WTC11 (cell line): Measurements from ENCODE around the gene TMEM127. TPM values are rescaled to one million over a fixed set of nuclear protein-coding genes. Genes with fewer than 3 reads are reported as not detected.

ENCODE experiments used
- ATAC-seq: fragments of 200-7000 bp; cut with Tn5 transposase; 2 replicates; pipeline ENCODE4 v1.10.0; 2021; ENCODE audit warnings: mild to moderate bottlenecking, moderate library complexity
- CTCF ChIA-PET: fragments of 300-600 bp; sonication (Branson Sonifier 250); formaldehyde crosslinking; loops from one replicate; lab custom pipeline; 2021; ENCODE audit warnings: antibody characterized with exemption; lab: Charles Lee
- POLR2A ChIA-PET: fragments of 350-600 bp; sonication (Branson Sonifier 250); formaldehyde crosslinking; loops from one replicate; lab custom pipeline; 2021; ENCODE audit warnings: antibody characterized with exemption; lab: Charles Lee
- DNase-seq: peaks from one replicate; pipeline ENCODE4 v3.0.0; 2021; ENCODE audit warnings: low spot score
- H3K27ac Mint-ChIP-seq: 2 replicates; pipeline ENCODE4 v1.8.0; 2021; ENCODE audit warnings: mixed read lengths
- H3K27me3 Mint-ChIP-seq: 2 replicates; pipeline ENCODE4 v1.8.0; 2021; ENCODE audit warnings: low read depth, mild to moderate bottlenecking, moderate library complexity, mixed read lengths
- H3K36me3 Mint-ChIP-seq: 2 replicates; pipeline ENCODE4 v1.8.0; 2021; ENCODE audit warnings: mixed read lengths
- H3K4me1 Mint-ChIP-seq: 2 replicates; pipeline ENCODE4 v1.8.0; 2022; ENCODE audit warnings: mixed read lengths
- H3K4me3 Mint-ChIP-seq: 2 replicates; pipeline ENCODE4 v1.8.0; 2021; ENCODE audit warnings: mild to moderate bottlenecking, moderate library complexity, mixed read lengths
- H3K9me3 Mint-ChIP-seq: 2 replicates; pipeline ENCODE4 v1.8.0; 2021; ENCODE audit warnings: mixed read lengths
- ESRRA ChIP-seq: sonication (generic); formaldehyde crosslinking; IDR thresholded peaks from 2 replicates; pipeline ENCODE4 v1.8.1; 2022; ENCODE audit warnings: mild to moderate bottlenecking, missing genetic modification reagents, borderline replicate concordance
- ETV6 ChIP-seq: sonication (generic); formaldehyde crosslinking; IDR thresholded peaks from 2 replicates; pipeline ENCODE4 v1.8.1; 2022; ENCODE audit warnings: mild to moderate bottlenecking, missing genetic modification reagents
- HMGA2 ChIP-seq: fragments of 250-450 bp; sonication (Bioruptor Pico); IDR thresholded peaks from 2 replicates; pipeline ENCODE4 v1.4.0; 2021; ENCODE audit warnings: mild to moderate bottlenecking, moderate library complexity
- MXD4 ChIP-seq: fragments of 250-450 bp; sonication (Bioruptor Pico); IDR thresholded peaks from 2 replicates; pipeline ENCODE4 v1.8.0; 2021; ENCODE audit warnings: mild to moderate bottlenecking, moderate library complexity, borderline replicate concordance
- NFATC4 ChIP-seq: fragments of 250-450 bp; sonication (Bioruptor Pico); IDR thresholded peaks from 2 replicates; pipeline ENCODE4 v1.9.0; 2021; ENCODE audit warnings: mild to moderate bottlenecking
- RELA ChIP-seq: sonication (generic); formaldehyde crosslinking; IDR thresholded peaks from 2 replicates; pipeline ENCODE4 v1.8.1; 2022; ENCODE audit warnings: missing genetic modification reagents, mild to moderate bottlenecking, borderline replicate concordance
- SMAD3 ChIP-seq: sonication (generic); formaldehyde crosslinking; IDR thresholded peaks from 2 replicates; pipeline ENCODE4 v1.8.0; 2022; ENCODE audit warnings: missing genetic modification reagents, mild to moderate bottlenecking, borderline replicate concordance
- SMAD4 ChIP-seq: sonication (generic); formaldehyde crosslinking; IDR thresholded peaks from 2 replicates; pipeline ENCODE4 v1.8.0; 2022; ENCODE audit warnings: mild to moderate bottlenecking, missing genetic modification reagents
- TEAD1 ChIP-seq: sonication (generic); formaldehyde crosslinking; IDR thresholded peaks from 2 replicates; pipeline ENCODE4 v1.8.0; 2022; ENCODE audit warnings: mild to moderate bottlenecking, missing genetic modification reagents
- total RNA-seq: library from RNA; stranded (reverse); gene quantifications from 3 replicates; pipeline ENCODE4 v1.2.3, GENCODE V29; 2021
- TF ChIP-seq, protein P1 (sequence below): sonication (generic); formaldehyde crosslinking; IDR thresholded peaks from 2 replicates; pipeline ENCODE4 v1.8.1; 2023; ENCODE audit warnings: mild to moderate bottlenecking, moderate library complexity, missing genetic modification reagents
- TF ChIP-seq, protein P2 (sequence below): sonication (generic); formaldehyde crosslinking; IDR thresholded peaks from 2 replicates; pipeline ENCODE4 v1.8.1; 2022; ENCODE audit warnings: missing genetic modification reagents, borderline replicate concordance
- TF ChIP-seq, protein P3 (sequence below): fragments of 200-600 bp; IDR thresholded peaks from 2 replicates; pipeline ENCODE4 v1.8.0; 2022; ENCODE audit warnings: antibody characterized with exemption
- TF ChIP-seq, protein P4 (sequence below): fragments of 250-450 bp; sonication (Bioruptor Pico); IDR thresholded peaks from 2 replicates; pipeline ENCODE4 v1.9.0; 2021; ENCODE audit warnings: mild to moderate bottlenecking
- TF ChIP-seq, protein P5 (sequence below): sonication (generic); formaldehyde crosslinking; IDR thresholded peaks from 2 replicates; pipeline ENCODE4 v1.8.1; 2023; ENCODE audit warnings: mild to moderate bottlenecking, missing genetic modification reagents, moderate library complexity
- TF ChIP-seq, protein P6 (sequence below): sonication (generic); formaldehyde crosslinking; IDR thresholded peaks from 2 replicates; pipeline ENCODE4 v1.8.0; 2022; ENCODE audit warnings: mild to moderate bottlenecking, missing genetic modification reagents

The TMEM127 gene
- total RNA-seq, 1 experiment from 2014 or later: 22.9 TPM

DNA sequence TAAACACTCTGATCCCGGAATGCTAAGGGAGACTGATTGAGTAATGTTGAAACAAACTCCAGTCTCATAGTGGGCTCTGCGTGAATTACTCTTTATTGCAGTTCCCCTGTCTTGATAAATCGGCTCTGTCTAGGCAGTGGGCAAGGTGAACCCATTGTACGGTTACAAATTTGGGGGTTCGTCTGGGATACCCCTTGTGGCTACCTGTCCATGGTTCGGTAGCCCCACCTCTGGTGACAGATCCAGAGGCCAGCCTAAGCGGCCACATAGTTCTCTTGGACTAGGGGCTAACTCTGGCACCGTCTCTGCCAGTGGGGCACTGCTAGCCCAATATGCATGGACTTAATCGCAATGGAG lies 56.1 kb downstream of the TMEM127 start:
- POLR2A ChIA-PET: interaction anchor here (0.6 to 2.0 kb wide), 5 partner anchors 8 to 71 kb away, joined by 3 to 7 read pairs (median 3); partner anchors contain the start of gene ASTL
- H3K36me3 Mint-ChIP-seq: peaks cover 14% of the 10 kb centered on the region
- H3K4me1 Mint-ChIP-seq: peaks cover 37% of the 10 kb centered on the region
- DNase-seq (no peak), ATAC-seq (no peak)
- H3K27me3 Mint-ChIP-seq: no peaks in the 10 kb centered on the region
- H3K9me3 Mint-ChIP-seq: no peaks in the 10 kb centered on the region
- peak overlapping the region; percentile 97 for H3K27ac Mint-ChIP-seq
- CTCF ChIA-PET: interaction anchor here (0.5 to 3.4 kb wide), 4 partner anchors 31 to 71 kb away, joined by 3 to 25 read pairs (median 10); partner anchors contain the start of gene ASTL
- TF ChIP-seq ETV6: no peak
- TF ChIP-seq HMGA2 (CRISPR knock-in tag): no peak
- TF ChIP-seq, protein P1, sequence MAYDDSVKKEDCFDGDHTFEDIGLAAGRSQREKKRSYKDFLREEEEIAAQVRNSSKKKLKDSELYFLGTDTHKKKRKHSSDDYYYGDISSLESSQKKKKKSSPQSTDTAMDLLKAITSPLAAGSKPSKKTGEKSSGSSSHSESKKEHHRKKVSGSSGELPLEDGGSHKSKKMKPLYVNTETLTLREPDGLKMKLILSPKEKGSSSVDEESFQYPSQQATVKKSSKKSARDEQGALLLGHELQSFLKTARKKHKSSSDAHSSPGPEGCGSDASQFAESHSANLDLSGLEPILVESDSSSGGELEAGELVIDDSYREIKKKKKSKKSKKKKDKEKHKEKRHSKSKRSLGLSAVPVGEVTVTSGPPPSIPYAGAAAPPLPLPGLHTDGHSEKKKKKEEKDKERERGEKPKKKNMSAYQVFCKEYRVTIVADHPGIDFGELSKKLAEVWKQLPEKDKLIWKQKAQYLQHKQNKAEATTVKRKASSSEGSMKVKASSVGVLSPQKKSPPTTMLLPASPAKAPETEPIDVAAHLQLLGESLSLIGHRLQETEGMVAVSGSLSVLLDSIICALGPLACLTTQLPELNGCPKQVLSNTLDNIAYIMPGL: no peak
- TF ChIP-seq NFATC4: no peak
- H3K4me3 Mint-ChIP-seq: peak overlapping the region; percentile 100

DNA sequence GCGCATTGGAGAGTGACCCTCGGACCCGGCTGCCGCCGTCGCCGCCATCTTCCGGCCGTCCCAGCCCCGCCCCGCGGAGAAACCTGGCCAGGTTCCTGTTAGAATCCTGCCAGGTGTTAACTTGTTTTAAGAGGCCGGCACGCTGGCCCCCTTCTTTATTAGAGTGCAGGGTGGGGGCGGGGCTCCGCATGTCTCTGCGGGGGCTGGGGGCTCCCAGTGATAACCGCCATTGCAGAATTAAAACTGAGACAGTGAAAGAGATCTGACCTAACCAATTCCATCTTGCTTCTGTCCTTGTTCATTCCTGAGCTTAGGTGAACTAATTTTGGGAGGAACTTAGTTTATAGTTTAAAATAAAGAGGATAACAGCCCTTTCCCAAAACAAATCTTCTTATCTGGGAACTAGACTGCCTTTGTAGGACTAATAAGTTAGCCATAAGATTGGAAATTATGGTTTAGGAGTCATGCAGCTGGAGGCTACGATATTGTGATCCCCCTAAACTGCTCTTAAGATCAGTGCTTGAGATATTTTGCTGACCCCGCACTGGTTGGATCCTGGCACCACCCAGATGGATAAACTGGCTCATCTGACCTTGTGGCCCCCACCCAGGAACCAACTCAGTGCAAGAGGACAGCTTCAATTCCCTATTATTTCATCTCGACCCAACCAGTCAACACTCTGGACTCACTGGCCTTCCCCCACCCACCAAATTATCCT lies 56.6 kb downstream of the TMEM127 start:
- TF ChIP-seq, protein P2, sequence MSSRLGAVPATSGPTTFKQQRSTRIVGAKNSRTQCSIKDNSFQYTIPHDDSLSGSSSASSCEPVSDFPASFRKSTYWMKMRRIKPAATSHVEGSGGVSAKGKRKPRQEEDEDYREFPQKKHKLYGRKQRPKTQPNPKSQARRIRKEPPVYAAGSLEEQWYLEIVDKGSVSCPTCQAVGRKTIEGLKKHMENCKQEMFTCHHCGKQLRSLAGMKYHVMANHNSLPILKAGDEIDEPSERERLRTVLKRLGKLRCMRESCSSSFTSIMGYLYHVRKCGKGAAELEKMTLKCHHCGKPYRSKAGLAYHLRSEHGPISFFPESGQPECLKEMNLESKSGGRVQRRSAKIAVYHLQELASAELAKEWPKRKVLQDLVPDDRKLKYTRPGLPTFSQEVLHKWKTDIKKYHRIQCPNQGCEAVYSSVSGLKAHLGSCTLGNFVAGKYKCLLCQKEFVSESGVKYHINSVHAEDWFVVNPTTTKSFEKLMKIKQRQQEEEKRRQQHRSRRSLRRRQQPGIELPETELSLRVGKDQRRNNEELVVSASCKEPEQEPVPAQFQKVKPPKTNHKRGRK (CRISPR knock-in tag): no peak
- TF ChIP-seq, protein P3, sequence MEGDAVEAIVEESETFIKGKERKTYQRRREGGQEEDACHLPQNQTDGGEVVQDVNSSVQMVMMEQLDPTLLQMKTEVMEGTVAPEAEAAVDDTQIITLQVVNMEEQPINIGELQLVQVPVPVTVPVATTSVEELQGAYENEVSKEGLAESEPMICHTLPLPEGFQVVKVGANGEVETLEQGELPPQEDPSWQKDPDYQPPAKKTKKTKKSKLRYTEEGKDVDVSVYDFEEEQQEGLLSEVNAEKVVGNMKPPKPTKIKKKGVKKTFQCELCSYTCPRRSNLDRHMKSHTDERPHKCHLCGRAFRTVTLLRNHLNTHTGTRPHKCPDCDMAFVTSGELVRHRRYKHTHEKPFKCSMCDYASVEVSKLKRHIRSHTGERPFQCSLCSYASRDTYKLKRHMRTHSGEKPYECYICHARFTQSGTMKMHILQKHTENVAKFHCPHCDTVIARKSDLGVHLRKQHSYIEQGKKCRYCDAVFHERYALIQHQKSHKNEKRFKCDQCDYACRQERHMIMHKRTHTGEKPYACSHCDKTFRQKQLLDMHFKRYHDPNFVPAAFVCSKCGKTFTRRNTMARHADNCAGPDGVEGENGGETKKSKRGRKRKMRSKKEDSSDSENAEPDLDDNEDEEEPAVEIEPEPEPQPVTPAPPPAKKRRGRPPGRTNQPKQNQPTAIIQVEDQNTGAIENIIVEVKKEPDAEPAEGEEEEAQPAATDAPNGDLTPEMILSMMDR: no peak
- TF ChIP-seq RELA (no peak), ESRRA (CRISPR knock-in tag) (no peak), SMAD3 (CRISPR knock-in tag) (no peak), MXD4 (CRISPR knock-in tag) (no peak), TEAD1 (CRISPR knock-in tag) (no peak), SMAD4 (CRISPR knock-in tag) (no peak)
- TF ChIP-seq, protein P4, sequence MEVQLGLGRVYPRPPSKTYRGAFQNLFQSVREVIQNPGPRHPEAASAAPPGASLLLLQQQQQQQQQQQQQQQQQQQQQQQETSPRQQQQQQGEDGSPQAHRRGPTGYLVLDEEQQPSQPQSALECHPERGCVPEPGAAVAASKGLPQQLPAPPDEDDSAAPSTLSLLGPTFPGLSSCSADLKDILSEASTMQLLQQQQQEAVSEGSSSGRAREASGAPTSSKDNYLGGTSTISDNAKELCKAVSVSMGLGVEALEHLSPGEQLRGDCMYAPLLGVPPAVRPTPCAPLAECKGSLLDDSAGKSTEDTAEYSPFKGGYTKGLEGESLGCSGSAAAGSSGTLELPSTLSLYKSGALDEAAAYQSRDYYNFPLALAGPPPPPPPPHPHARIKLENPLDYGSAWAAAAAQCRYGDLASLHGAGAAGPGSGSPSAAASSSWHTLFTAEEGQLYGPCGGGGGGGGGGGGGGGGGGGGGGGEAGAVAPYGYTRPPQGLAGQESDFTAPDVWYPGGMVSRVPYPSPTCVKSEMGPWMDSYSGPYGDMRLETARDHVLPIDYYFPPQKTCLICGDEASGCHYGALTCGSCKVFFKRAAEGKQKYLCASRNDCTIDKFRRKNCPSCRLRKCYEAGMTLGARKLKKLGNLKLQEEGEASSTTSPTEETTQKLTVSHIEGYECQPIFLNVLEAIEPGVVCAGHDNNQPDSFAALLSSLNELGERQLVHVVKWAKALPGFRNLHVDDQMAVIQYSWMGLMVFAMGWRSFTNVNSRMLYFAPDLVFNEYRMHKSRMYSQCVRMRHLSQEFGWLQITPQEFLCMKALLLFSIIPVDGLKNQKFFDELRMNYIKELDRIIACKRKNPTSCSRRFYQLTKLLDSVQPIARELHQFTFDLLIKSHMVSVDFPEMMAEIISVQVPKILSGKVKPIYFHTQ (CRISPR knock-in tag): no peak
- TF ChIP-seq, protein P5, sequence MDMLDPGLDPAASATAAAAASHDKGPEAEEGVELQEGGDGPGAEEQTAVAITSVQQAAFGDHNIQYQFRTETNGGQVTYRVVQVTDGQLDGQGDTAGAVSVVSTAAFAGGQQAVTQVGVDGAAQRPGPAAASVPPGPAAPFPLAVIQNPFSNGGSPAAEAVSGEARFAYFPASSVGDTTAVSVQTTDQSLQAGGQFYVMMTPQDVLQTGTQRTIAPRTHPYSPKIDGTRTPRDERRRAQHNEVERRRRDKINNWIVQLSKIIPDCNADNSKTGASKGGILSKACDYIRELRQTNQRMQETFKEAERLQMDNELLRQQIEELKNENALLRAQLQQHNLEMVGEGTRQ (CRISPR knock-in tag): no peak
- TF ChIP-seq, protein P6, sequence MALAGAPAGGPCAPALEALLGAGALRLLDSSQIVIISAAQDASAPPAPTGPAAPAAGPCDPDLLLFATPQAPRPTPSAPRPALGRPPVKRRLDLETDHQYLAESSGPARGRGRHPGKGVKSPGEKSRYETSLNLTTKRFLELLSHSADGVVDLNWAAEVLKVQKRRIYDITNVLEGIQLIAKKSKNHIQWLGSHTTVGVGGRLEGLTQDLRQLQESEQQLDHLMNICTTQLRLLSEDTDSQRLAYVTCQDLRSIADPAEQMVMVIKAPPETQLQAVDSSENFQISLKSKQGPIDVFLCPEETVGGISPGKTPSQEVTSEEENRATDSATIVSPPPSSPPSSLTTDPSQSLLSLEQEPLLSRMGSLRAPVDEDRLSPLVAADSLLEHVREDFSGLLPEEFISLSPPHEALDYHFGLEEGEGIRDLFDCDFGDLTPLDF (CRISPR knock-in tag): no peak
- Mint-ChIP-seq H3K4me1 (peaks cover 40% of the 10 kb centered on the region), H3K9me3 (no peaks in the 10 kb centered on the region), H3K36me3 (peaks cover 14% of the 10 kb centered on the region), H3K4me3 (peak overlapping the region; percentile 100), H3K27me3 (no peaks in the 10 kb centered on the region), H3K27ac (peak overlapping the region; percentile 97)
- DNase-seq: no peak
- no peak for ATAC-seq
- ChIA-PET POLR2A (interaction anchor here (1.0 to 2.0 kb wide), 5 partner anchors 9 to 71 kb away, joined by 3 to 7 read pairs (median 7); partner anchors contain the start of gene ASTL), CTCF (interaction anchor here (0.5 to 3.4 kb wide), 6 partner anchors 30 to 217 kb away, joined by 3 to 25 read pairs (median 4); partner anchors contain the start of gene ASTL)
